ENCODE results near the gene GPER1.

The GPER1 gene

GRCh38 chr7:1050254-1050906, 37.5 kb upstream of the GPER1 start:
- in situ Hi-C loops (cut with HindIII; ENCODE audit: low sequenced_read_pairs) = no loop called here
- DNase-seq (ENCODE audit: low read depth) = no peak
- no peak overlapping the region for H3K4me3 ChIP-seq (ENCODE audit: low read depth, low read length)
- TF ChIP-seq CTCF (IDR thresholded peaks at IDR 0.05; ENCODE audit: low read depth, low read length, missing control alignments) = no peak

GRCh38 chr7:1050956-1051690, 36.8 kb upstream of the GPER1 start:
- H3K4me3 ChIP-seq (ENCODE audit: low read depth, low read length) = no peak overlapping the region
- in situ Hi-C loops (cut with HindIII; ENCODE audit: low sequenced_read_pairs) = no loop called here
- TF ChIP-seq CTCF (IDR thresholded peaks at IDR 0.05; ENCODE audit: low read depth, low read length, missing control alignments) = no peak
- DNase-seq (ENCODE audit: low read depth) = no peak

- no peak overlapping the region for H3K4me3 ChIP-seq (ENCODE audit: low read depth, low read length)
- no peak for DNase-seq (ENCODE audit: low read depth)
- TF ChIP-seq CTCF (IDR thresholded peaks at IDR 0.05; ENCODE audit: low read depth, low read length, missing control alignments) = no peak
- in situ Hi-C loops (cut with HindIII; ENCODE audit: low sequenced_read_pairs) = no loop called here
These were observed 35.7 kb upstream of the GPER1 start for GRCh38 chr7:1052031-1052818.

- TF ChIP-seq CTCF (IDR thresholded peaks at IDR 0.05; ENCODE audit: low read depth, low read length, missing control alignments) = no peak
- no peak overlapping the region for H3K4me3 ChIP-seq (ENCODE audit: low read depth, low read length)
- DNase-seq (ENCODE audit: low read depth) = no peak
- in situ Hi-C loops (cut with HindIII; ENCODE audit: low sequenced_read_pairs) = no loop called here
These were observed 34.9 kb upstream of the GPER1 start for GRCh38 chr7:1053002-1053411.

- TF ChIP-seq CTCF (IDR thresholded peaks at IDR 0.05; ENCODE audit: low read depth, low read length, missing control alignments) = no peak
- no peak overlapping the region for H3K4me3 ChIP-seq (ENCODE audit: low read depth, low read length)
- no peak for DNase-seq (ENCODE audit: low read depth)
- in situ Hi-C loops (cut with HindIII; ENCODE audit: low sequenced_read_pairs) = no loop called here
These were observed 34.0 kb upstream of the GPER1 start for GRCh38 chr7:1053816-1054370.

GRCh38 chr7:1054438-1054837, 33.5 kb upstream of the GPER1 start:
- no peak for DNase-seq (ENCODE audit: low read depth)
- no peak overlapping the region for H3K4me3 ChIP-seq (ENCODE audit: low read depth, low read length)
- no peak for TF ChIP-seq CTCF (IDR thresholded peaks at IDR 0.05; ENCODE audit: low read depth, low read length, missing control alignments)
- in situ Hi-C loops (cut with HindIII; ENCODE audit: low sequenced_read_pairs) = no loop called here

Data from astrocyte of the cerebellum (primary cell).